Thyroid gland (tissue), 4 donors: ENCODE data around the gene ABI3BP.

ENCODE experiments used
- POLR2A ChIP-seq, 2 donors: fragments of 450-650 bp; IDR thresholded peaks; one replicate each; pipeline ENCODE4 v1.6.1; 2017; ENCODE audit warnings: antibody characterized with exemption in 2 of 2, mild to moderate bottlenecking in 2 of 2, moderate library complexity in 1 of 2
- TF ChIP-seq, protein P1 (sequence below), 6 experiments: fragments of 200-600 bp in 3 of 6; fragments of 450-650 bp in 3 of 6; sonication (generic) in 3 of 6; IDR thresholded peaks; one replicate each; pipeline ENCODE4 v1.5.1; 2016 to 2019; ENCODE audit warnings: antibody characterized with exemption in 6 of 6, mild to moderate bottlenecking in 2 of 6, inconsistent platforms in 1 of 6, moderate library complexity in 1 of 6

DNA sequence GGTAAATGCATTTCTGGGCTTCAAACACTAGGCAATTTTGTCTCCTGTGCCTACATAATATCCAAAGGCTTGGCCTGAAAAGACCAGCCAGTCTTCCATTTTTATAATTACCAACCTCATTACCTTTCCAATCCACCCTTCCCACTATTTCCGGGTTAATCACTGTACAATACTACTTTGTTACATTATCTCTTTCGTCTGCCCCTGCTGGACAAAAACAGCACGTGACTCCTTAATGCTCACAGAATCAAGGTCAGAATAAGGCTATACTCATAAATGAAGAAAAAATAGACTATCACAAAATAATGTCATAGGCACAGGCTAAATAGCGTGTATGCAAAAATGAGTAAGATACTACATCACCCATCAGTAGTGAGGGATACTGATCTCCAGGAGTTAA is 40.1 kb downstream of the ABI3BP start:
- TF ChIP-seq, protein P1, sequence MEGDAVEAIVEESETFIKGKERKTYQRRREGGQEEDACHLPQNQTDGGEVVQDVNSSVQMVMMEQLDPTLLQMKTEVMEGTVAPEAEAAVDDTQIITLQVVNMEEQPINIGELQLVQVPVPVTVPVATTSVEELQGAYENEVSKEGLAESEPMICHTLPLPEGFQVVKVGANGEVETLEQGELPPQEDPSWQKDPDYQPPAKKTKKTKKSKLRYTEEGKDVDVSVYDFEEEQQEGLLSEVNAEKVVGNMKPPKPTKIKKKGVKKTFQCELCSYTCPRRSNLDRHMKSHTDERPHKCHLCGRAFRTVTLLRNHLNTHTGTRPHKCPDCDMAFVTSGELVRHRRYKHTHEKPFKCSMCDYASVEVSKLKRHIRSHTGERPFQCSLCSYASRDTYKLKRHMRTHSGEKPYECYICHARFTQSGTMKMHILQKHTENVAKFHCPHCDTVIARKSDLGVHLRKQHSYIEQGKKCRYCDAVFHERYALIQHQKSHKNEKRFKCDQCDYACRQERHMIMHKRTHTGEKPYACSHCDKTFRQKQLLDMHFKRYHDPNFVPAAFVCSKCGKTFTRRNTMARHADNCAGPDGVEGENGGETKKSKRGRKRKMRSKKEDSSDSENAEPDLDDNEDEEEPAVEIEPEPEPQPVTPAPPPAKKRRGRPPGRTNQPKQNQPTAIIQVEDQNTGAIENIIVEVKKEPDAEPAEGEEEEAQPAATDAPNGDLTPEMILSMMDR (IDR thresholded peaks at IDR 0.05), result no peak
- no peak for TF ChIP-seq POLR2A (IDR thresholded peaks at IDR 0.05)
